GM18520 (cell line): ENCODE data around the gene NEIL3.

ENCODE experiments used
- ATAC-seq: cut with Tn5 transposase; IDR thresholded peaks from one replicate; pipeline ENCODE4 v1.9.1; 2021; ENCODE audit not compliant: unreplicated experiment

The NEIL3 gene

GRCh38 chr4:177367336-177367735 lies 57.7 kb downstream of the NEIL3 start:
- ATAC-seq = no peak

DNA sequence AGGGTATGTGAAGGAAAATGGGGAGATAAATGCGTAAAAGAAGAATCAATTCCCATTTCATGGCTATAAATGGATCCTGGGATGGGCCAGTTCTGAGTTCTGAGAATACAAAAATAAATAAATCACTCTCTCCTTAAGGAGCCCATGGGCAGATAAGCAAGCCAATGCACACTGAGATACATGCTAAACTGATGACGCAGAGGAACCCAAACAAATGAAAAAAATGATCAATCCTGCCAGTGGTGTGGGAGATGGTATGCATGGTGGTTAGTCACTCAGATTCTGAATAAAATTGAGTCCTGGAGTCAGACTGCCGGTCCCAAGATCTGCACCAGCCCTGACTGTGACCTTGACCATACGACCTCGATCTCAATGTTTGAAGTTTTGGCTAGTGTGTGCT lies 59.7 kb downstream of the NEIL3 start:
- ATAC-seq = no peak

DNA sequence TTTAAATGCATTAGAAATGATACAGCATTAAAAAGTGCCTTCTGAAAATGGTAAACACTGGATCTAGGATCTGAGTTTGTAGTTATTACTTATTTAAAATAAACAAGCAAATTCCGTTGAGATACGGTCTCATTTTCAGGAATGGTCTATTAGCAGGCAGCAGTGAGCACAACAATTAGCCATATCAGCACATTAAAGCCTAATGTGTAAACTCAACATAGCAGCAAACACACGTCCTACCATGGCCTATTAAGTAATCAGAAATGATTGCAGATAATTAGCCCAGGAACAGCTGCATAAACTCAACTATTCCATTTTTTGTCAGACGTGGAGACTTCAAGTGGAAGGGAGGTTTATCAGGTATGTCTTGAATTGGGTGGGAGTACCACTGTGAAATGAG lies 61.8 kb downstream of the NEIL3 start:
- ATAC-seq = no peak

DNA sequence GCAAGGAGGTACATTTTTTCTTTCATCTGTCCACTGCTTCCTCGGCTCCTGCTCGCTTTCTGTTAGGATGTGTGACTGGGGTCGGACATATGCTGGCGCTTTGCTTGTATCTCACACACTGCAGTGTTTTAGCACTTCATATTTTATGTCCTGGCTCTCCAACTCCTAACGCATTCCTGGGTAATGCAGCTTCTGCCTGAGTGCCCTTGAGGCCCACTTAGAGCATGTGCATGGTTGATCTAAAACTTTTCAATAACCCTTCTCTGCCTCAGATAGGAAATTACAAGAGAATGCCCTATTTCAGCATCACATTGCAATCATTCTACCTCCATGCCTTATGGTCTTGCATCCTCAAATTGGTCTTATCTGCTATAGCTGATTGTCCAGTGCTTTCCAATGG lies 65.3 kb downstream of the NEIL3 start:
- ATAC-seq = no peak

DNA sequence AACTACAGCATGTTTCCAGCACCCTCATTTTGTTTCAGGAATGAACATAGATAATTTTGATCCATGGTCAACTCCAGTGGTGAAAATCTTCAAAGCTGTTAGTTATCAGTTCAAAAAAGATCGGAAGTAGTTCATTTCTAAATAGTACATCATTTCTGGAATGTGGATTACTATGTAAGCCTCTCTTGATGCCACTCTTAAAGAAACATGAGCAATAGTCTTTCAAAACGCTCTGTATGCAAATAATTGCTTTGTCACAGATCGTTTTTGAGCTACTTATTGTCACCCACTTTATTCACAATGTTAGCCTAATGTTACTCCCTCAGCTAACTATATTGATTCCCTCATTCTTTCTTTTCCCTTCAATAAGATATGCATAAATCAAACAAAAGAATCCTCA lies 65.7 kb downstream of the NEIL3 start:
- ATAC-seq = no peak

GRCh38 chr4:177376024-177376423 lies 66.3 kb downstream of the NEIL3 start:
- ATAC-seq = no peak

DNA sequence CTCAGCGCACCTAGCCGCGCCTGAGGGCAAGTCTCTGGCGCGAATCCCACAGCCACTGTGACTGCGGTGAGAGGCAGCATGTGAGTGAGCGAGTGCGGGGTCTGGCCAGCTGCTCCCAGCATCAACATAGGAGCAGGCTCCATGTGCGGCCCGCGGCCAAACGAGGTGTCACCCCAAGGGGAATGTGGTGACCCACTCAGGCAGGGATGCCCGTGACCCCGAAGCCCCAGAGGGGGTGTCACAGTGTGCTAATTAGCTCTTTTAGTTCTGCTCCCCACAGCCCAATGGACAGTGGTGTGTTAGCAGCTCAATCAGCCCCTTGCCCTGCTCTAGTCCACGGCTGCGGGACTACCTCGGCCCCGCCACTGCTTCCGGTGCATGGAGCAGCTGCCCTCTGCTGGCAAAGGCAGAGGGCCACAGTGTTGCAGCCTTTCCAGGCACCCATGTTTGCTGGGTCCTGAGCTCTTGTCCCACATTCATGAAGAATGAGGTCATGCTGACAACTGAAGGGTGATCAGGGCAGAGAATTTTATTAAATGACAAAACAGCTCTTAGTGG lies 71.1 kb downstream of the NEIL3 start:
- no peak for ATAC-seq

DNA sequence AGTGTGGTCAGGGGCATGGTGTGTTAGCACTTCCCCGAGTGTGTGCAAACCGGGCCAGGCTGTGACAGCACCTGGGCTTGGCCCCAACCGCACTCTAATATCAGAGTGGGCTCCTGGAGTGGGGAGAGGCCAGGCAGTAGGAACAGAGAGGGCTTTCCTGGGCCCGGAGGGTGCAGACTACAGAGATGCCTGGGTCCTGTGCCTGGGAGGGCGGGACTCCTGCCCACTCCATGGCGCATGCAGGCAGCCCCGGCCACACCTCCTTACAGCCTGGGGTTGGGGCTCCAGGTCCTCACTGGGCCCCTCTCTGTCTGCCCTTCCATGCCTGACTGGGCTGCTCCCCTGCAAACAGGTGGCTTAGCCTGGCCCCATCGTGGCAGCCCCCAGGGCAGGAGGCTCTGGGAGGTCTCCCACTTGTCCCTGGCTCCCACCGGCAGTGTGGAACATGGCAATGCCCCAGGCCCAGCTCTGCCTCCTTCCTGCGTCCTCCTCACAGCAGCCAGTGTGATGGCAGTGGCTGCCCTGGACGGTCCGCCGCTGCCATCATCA lies 72.2 kb downstream of the NEIL3 start:
- ATAC-seq = no peak

- no peak for ATAC-seq
Observed at GRCh38 chr4:177384856-177385397, 75.3 kb downstream of the NEIL3 start.

- no peak for ATAC-seq
Observed at GRCh38 chr4:177385576-177386277, 76.1 kb downstream of the NEIL3 start.

- no peak for ATAC-seq
Observed at GRCh38 chr4:177386278-177386815, 76.7 kb downstream of the NEIL3 start.

DNA sequence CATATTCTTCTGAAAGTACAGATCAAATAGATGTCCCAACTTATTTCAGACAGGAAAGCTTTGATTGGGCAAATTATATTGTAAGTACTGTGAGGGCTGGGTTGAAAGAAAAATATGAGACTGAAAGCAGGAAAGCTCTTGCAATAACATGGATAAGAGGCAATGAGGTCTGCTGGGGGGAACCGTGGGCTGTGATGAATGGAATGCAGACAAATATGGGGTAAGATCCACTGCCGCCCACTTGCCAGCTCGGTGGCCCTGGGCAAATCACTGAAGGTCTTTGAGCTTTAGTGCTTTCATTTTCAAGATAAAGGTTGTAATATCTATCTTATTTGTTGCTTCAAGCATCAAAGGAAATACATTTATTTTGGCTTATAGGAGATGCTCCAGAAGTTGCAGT lies 81.6 kb downstream of the NEIL3 start:
- no peak for ATAC-seq

GRCh38 chr4:177391953-177392352 lies 82.3 kb downstream of the NEIL3 start:
- no peak for ATAC-seq

- no peak for ATAC-seq
Observed at GRCh38 chr4:177393236-177393635, 83.6 kb downstream of the NEIL3 start.

GRCh38 chr4:177396352-177396751 lies 86.7 kb downstream of the NEIL3 start:
- no peak for ATAC-seq

- ATAC-seq = no peak
Observed at GRCh38 chr4:177400030-177400429, 90.4 kb downstream of the NEIL3 start.

DNA sequence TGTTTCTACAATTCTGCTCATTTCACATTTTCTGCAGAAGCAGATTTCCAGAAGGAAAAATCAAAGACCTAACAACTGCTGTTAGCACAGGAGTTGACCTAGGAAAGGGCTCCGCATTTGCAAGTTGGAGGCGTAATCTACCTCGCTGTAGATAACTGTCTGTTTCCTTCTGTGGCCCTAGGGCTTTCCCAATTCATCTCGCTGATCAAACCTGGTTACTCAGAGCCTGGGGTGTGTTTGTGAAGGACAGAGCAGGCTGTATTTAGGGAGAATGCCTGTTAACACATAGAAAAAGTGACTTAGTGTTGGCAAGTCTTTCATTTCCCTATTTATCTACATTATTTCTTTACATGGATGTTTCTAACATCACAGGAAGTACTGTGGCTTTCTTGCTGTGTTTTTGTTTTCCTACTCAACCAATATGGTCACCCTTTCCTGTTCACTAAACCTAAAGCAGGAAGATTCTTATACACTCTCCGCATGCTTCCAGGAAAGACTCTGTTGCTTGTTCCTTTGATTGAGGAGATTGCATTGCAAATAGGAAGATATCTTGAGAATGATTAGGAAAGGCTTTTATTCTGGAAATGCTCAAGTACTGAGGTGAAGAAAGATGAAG lies 92.1 kb downstream of the NEIL3 start:
- no peak for ATAC-seq

DNA sequence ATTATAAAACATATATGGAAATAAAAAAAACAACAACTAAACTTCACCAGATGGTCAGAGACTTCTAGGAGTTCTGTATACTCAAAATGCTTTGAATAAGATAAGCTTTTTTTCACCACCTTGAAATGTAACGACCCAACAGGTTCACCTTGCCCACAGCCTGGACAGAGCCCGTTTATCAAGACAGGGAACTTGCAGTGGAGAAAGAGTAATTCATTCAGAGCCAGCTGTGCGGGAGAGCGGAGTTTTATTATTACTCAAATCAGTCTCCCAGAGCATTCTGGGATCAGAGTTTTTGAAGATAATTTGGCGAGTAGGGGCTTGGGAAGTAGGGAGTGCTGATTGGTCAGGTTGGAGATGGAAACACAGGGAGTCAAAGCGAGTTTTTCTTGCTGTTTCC lies 94.1 kb downstream of the NEIL3 start:
- no peak for ATAC-seq

DNA sequence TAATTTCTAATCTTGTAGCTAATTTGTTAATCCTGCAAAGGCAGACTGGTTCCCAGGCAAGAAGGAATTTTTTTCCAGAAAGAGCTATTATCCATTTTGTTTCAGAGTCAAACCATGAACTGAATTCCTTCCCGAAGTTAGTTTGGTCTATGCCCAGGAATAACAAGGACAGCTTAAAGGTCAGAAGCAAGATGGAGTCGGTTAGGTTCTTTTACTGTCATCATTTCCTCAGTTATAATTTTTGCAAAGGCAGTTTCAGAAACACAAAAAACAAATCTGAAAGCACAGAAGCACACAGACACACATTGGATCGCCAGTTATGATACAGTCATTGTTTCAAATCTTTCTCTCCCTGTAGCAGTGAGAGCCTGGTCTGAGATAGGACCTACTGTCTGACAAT lies 94.7 kb downstream of the NEIL3 start:
- ATAC-seq = no peak

DNA sequence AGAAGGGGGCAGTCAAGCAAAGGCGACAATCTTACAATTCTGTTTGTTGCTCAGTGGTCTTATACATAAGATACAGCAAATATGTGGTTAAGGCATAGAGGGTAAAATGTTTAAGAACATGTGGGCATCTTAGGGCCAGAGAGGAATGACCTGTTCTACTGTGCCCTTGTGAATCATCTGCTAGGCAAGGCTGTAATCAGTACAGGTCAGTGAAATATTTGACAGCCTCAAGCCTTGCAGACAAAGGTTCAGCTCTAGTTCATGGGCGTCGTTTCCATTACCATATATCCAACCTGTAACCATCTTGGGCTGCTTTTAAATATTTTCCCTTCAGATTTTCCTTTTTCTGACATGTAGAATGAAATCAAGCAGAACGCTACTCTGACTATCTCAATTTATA lies 95.3 kb downstream of the NEIL3 start:
- ATAC-seq = no peak

GRCh38 chr4:177405508-177405907 lies 95.8 kb downstream of the NEIL3 start:
- no peak for ATAC-seq

- no peak for ATAC-seq
Observed at GRCh38 chr4:177408023-177408422, 98.3 kb downstream of the NEIL3 start.
